Astrocyte of the spinal cord (primary cell): ENCODE data around the gene BCDIN3D.
A peak's percentile ranks its signal among the peaks of the same experiment; 100 is the strongest.

Experiments used
- DNase-seq: peaks from one replicate; pipeline ENCODE4 v3.0.0; 2011; ENCODE audit warnings: low read depth, low spot score
- H3K4me3 ChIP-seq: 2 replicates; pipeline ENCODE4 v1.5.1; 2011; ENCODE audit warnings: low read depth, mild to moderate bottlenecking, low read length, moderate library complexity
- CTCF ChIP-seq: IDR thresholded peaks from 2 replicates; pipeline ENCODE4 v1.5.1; 2012; ENCODE audit warnings: low read depth, mild to moderate bottlenecking, low read length, inconsistent platforms
- in situ Hi-C: cut with HindIII; loops from 2 replicates; pipeline ENCODE4 v1.10.0; 2017; ENCODE audit warnings: low sequenced_read_pairs

Gene BCDIN3D

GRCh38 chr12:49870501-49871262, 27.8 kb upstream of the BCDIN3D start:
- TF ChIP-seq CTCF, result no peak
- in situ Hi-C loops, result no loop called here
- no peak for DNase-seq
- no peak overlapping the region for H3K4me3 ChIP-seq

- no peak for TF ChIP-seq CTCF
- DNase-seq, result no peak
- in situ Hi-C loops, result no loop called here
- no peak overlapping the region for H3K4me3 ChIP-seq
These were observed 27.1 kb upstream of the BCDIN3D start for GRCh38 chr12:49869816-49870500.

GRCh38 chr12:49868952-49869815, 26.3 kb upstream of the BCDIN3D start:
- in situ Hi-C loops, result no loop called here
- TF ChIP-seq CTCF, result no peak
- H3K4me3 ChIP-seq, result no peak overlapping the region
- peak; percentile 82 for DNase-seq

GRCh38 chr12:49868449-49868848, 25.5 kb upstream of the BCDIN3D start:
- no peak overlapping the region for H3K4me3 ChIP-seq
- no peak for TF ChIP-seq CTCF
- DNase-seq, result no peak
- in situ Hi-C loops, result no loop called here

- no peak for TF ChIP-seq CTCF
- in situ Hi-C loops, result no loop called here
- DNase-seq, result no peak
These were observed 24.9 kb upstream of the BCDIN3D start for GRCh38 chr12:49867570-49868341.

More at GRCh38 chr12:49867570-49868341, 24.9 kb upstream of the BCDIN3D start:
- no peak overlapping the region for H3K4me3 ChIP-seq
